CD4-positive, alpha-beta T cell (primary cell): Measurements from ENCODE around the gene CABP5. TPM values are rescaled to one million over a fixed set of nuclear protein-coding genes. Genes with fewer than 3 reads are reported as not detected.

Experiments
- ATAC-seq: fragments of 200-7000 bp; cut with Tn5 transposase; one replicate; pipeline ENCODE4 v1.10.0; 2022; ENCODE audit warnings: mild to moderate bottlenecking; ENCODE audit not compliant: poor library complexity
- CTCF ChIA-PET: fragments of 350-600 bp; sonication (Branson Sonifier 250); formaldehyde crosslinking; loops from one replicate; lab custom pipeline; 2021; ENCODE audit warnings: antibody characterized with exemption, inconsistent platforms; lab: Charles Lee
- POLR2A ChIA-PET: fragments of 350-600 bp; sonication (Branson Sonifier 250); formaldehyde crosslinking; loops from one replicate; lab custom pipeline; 2021; ENCODE audit warnings: antibody characterized with exemption, inconsistent platforms; lab: Charles Lee
- DNase-seq, 14 experiments: peaks; one replicate each; pipeline ENCODE4 v3.0.0-alpha.2; 2013 to 2020; ENCODE audit warnings: mixed read lengths in 2 of 14
- H3K27ac ChIP-seq, 2 donors: one replicate each; pipeline versions ENCODE4 v1.5.1 to v1.7.0; 2013; ENCODE audit warnings: low read length in 2 of 2, low read depth in 1 of 2, mild to moderate bottlenecking in 1 of 2
- H3K27me3 ChIP-seq, 2 experiments: 1 replicate in 1 of 2; 2 replicates in 1 of 2; pipeline versions ENCODE4 v1.6.1 to v1.7.0; 2013; ENCODE audit warnings: low read length in 2 of 2, control low read depth in 1 of 2, mild to moderate bottlenecking in 1 of 2, moderate library complexity in 1 of 2; ENCODE audit not compliant: insufficient read depth in 2 of 2, control insufficient read depth in 1 of 2
- H3K36me3 ChIP-seq: one replicate; pipeline ENCODE4 v1.6.1; 2013; ENCODE audit warnings: low read length, control low read depth; ENCODE audit not compliant: insufficient read depth
- H3K4me1 ChIP-seq: one replicate; pipeline ENCODE4 v1.6.1; 2013; ENCODE audit warnings: low read length, control low read depth; ENCODE audit not compliant: insufficient read depth
- H3K4me3 ChIP-seq: one replicate; pipeline ENCODE4 v1.5.1; 2013; ENCODE audit warnings: mild to moderate bottlenecking, low read length, moderate library complexity
- H3K9me3 ChIP-seq, 2 experiments: 1 replicate in 1 of 2; 2 replicates in 1 of 2; pipeline versions ENCODE4 v1.6.1 to v1.7.0; 2013; ENCODE audit warnings: low read length in 2 of 2, mild to moderate bottlenecking in 2 of 2, control low read depth in 1 of 2, moderate library complexity in 1 of 2; ENCODE audit not compliant: control insufficient read depth in 1 of 2, insufficient read depth in 1 of 2
- H3K27ac Mint-ChIP-seq: one replicate; pipeline ENCODE4 v1.8.0; 2020; ENCODE audit warnings: mixed read lengths
- H3K27me3 Mint-ChIP-seq: one replicate; pipeline ENCODE4 v1.8.0; 2021; ENCODE audit warnings: mixed read lengths
- H3K36me3 Mint-ChIP-seq: one replicate; pipeline ENCODE4 v1.8.0; 2021; ENCODE audit warnings: low read depth, mixed read lengths
- H3K4me1 Mint-ChIP-seq: one replicate; pipeline ENCODE4 v1.8.0; 2021; ENCODE audit warnings: low read depth, mixed read lengths
- H3K4me3 Mint-ChIP-seq: one replicate; pipeline ENCODE4 v1.8.0; 2020; ENCODE audit warnings: mild to moderate bottlenecking, mixed read lengths
- H3K9me3 Mint-ChIP-seq: one replicate; pipeline ENCODE4 v1.8.0; 2020; ENCODE audit warnings: mixed read lengths
- intact Hi-C, 2 experiments: fragments of 100-400 bp; cut with DNase I in 1 of 2; cut with micrococcal nuclease in 1 of 2; formaldehyde crosslinking; loops; one replicate each; pipeline versions ENCODE4 v1.15.1 to v1.9.0; 2023 to 2025; cut with DNase I, micrococcal nuclease
- total RNA-seq, 174 experiments: library from RNA in 2 of 174; stranded (reverse) in 2 of 174; gene quantifications; one replicate each; pipeline ENCODE4 v1.2.3 and lab custom pipeline; 2021 to 2026
- TF ChIP-seq, protein P1 (sequence below): fragments of 200-600 bp; IDR thresholded peaks from one replicate; pipeline ENCODE4 v1.8.0; 2022; ENCODE audit warnings: antibody characterized with exemption, mild to moderate bottlenecking

CABP5 gene
- total RNA-seq, 2 experiments from 2014 or later, result not detected

DNA sequence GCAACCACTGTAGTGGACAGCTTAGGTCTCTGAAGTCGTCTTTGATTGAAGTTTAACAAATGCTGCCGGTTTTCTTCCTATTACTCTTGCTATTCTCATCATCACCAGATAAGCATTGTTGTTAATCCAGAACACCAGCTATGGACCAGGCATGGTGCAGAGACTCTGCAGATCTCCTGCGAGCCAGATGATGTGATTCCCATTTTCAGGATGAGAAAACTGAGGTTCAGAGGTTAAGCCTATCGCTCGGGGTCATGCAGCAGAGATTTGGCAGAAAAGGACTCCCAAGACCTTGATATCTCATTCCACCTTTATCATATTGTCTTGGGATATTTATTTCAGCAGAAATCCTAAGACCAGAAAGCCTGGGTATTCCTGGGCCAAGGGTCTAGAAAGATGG, 16.5 kb upstream of the CABP5 start:
- H3K27ac ChIP-seq, result no peak overlapping the region
- intact Hi-C loops, result loop anchor here in 1 of 2 experiments (5.0 kb wide), 1 partner anchor 1733 kb away; no protein-coding TSS in a partner anchor
- H3K9me3 ChIP-seq, result peaks cover 0 to 6% of the 10 kb centered on the region in 2 experiments
- Mint-ChIP-seq H3K4me1 (no peaks in the 10 kb centered on the region), H3K27me3 (no peaks in the 10 kb centered on the region), H3K4me3 (no peak overlapping the region), H3K36me3 (no peaks in the 10 kb centered on the region), H3K27ac (no peak overlapping the region), H3K9me3 (no peaks in the 10 kb centered on the region)
- ATAC-seq, result no peak
- no peak overlapping the region for H3K4me3 ChIP-seq
- TF ChIP-seq, protein P1, sequence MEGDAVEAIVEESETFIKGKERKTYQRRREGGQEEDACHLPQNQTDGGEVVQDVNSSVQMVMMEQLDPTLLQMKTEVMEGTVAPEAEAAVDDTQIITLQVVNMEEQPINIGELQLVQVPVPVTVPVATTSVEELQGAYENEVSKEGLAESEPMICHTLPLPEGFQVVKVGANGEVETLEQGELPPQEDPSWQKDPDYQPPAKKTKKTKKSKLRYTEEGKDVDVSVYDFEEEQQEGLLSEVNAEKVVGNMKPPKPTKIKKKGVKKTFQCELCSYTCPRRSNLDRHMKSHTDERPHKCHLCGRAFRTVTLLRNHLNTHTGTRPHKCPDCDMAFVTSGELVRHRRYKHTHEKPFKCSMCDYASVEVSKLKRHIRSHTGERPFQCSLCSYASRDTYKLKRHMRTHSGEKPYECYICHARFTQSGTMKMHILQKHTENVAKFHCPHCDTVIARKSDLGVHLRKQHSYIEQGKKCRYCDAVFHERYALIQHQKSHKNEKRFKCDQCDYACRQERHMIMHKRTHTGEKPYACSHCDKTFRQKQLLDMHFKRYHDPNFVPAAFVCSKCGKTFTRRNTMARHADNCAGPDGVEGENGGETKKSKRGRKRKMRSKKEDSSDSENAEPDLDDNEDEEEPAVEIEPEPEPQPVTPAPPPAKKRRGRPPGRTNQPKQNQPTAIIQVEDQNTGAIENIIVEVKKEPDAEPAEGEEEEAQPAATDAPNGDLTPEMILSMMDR, result no peak
- H3K4me1 ChIP-seq, result no peaks in the 10 kb centered on the region
- DNase-seq, result no peak
- ChIA-PET POLR2A (no interaction called here), CTCF (no interaction called here)
- no peaks in the 10 kb centered on the region for H3K36me3 ChIP-seq
- peaks cover 0 to 12% of the 10 kb centered on the region in 2 experiments for H3K27me3 ChIP-seq

DNA sequence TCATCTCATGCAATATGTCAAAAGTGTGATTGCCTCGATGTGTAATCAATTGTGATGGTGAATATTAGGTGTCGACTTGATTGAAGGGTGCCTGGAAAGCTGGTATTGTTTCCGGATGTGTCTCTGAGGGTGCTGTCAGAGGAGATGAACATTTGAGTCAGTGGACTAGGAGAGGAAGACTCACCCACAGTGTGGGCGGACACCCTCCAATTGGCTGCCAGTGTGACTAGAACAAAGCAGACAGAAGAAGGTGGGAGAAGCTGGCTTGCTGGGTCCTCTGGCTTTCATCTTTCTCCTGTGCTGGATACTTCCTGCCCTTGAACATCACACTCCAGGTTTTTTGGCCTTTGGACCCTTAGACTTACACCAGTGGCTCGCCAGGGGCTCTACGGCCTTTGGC, 15.5 kb upstream of the CABP5 start:
- H3K9me3 Mint-ChIP-seq, result no peaks in the 10 kb centered on the region
- TF ChIP-seq, protein P1, result no peak
- Histone ChIP-seq H3K4me3 (no peak overlapping the region), H3K27ac (no peak overlapping the region), H3K9me3 (peaks cover 0 to 6% of the 10 kb centered on the region in 2 experiments), H3K27me3 (peaks cover 0 to 12% of the 10 kb centered on the region in 2 experiments), H3K4me1 (no peaks in the 10 kb centered on the region), H3K36me3 (no peaks in the 10 kb centered on the region)
- H3K36me3 Mint-ChIP-seq, result no peaks in the 10 kb centered on the region
- ATAC-seq, result no peak
- H3K4me1 Mint-ChIP-seq, result no peaks in the 10 kb centered on the region
- H3K27ac Mint-ChIP-seq, result no peak overlapping the region
- intact Hi-C loops, result no loop called here
- no peak for DNase-seq
- H3K4me3 Mint-ChIP-seq, result no peak overlapping the region
- no peaks in the 10 kb centered on the region for H3K27me3 Mint-ChIP-seq
- ChIA-PET POLR2A (no interaction called here), CTCF (interaction anchor here (0.7 kb wide), 1 partner anchor 1470 kb away, joined by 3 read pairs; no protein-coding TSS in a partner anchor)

DNA sequence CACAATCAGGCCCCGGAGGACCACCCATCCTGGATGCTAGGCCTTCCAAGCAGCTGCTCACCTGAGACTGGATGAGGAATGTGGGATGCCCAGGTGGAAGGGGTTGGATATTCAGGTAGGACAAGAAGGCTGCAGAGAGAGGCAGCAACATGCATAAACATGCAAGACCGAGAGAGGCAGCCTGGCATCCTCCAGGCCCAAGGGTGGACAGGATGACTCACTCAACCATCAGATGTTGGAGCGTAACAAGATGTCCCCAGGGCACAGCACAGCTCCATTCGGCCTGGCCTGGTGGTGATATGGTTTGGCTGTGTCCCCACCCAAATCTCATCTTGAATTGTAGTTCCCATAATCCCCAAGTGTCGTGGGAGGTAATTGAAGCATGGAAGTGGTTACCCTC, 10.0 kb upstream of the CABP5 start:
- intact Hi-C loops, result no loop called here
- DNase-seq (no peak), ATAC-seq (no peak)
- Mint-ChIP-seq H3K4me1 (no peaks in the 10 kb centered on the region), H3K27me3 (no peaks in the 10 kb centered on the region), H3K9me3 (no peaks in the 10 kb centered on the region), H3K36me3 (no peaks in the 10 kb centered on the region), H3K27ac (no peak overlapping the region), H3K4me3 (no peak overlapping the region)
- TF ChIP-seq, protein P1, result no peak
- CTCF ChIA-PET, result no interaction called here
- POLR2A ChIA-PET, result no interaction called here
- H3K36me3 ChIP-seq, result no peaks in the 10 kb centered on the region
- no peak overlapping the region for H3K27ac ChIP-seq
- peaks cover 0 to 2% of the 10 kb centered on the region in 2 experiments for H3K27me3 ChIP-seq
- H3K9me3 ChIP-seq, result no peaks in the 10 kb centered on the region
- H3K4me3 ChIP-seq, result no peak overlapping the region
- H3K4me1 ChIP-seq, result no peaks in the 10 kb centered on the region
